Left forelimb (tissue), 1 donor: ENCODE results near the gene STIM1.
"Not testable (repeated sequence)": the region's sequence is repeated elsewhere in the genome, so short reads cannot be mapped to it uniquely, and the experiment has no call there.

Experiments
- DNase-seq: peaks from one replicate; pipeline ENCODE4 v3.0.0-alpha.2; 2018; ENCODE audit warnings: low spot score

Gene STIM1

GRCh38 chr11:4027746-4028145 lies 172.3 kb downstream of the STIM1 start:
- DNase-seq = no peak

DNA sequence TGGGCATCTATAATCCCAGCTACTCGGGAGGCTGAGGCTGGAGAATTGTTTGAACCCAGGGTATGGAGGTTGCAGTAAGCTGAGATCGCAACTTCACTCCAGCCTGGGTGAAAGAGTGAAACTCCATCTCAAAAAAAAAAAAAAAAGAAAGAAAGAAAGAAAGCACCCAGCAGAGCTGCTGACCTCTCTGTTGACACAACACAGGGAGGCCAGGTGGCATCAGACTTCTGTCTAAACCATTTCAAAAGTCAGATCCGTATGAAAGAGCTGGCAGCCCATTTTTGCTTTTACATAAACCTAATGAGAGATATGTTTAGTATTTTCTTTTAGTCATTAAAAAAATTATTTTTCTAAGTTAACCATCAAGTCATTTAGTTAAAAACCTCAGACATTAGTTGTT lies 174.7 kb downstream of the STIM1 start:
- DNase-seq = no peak

DNA sequence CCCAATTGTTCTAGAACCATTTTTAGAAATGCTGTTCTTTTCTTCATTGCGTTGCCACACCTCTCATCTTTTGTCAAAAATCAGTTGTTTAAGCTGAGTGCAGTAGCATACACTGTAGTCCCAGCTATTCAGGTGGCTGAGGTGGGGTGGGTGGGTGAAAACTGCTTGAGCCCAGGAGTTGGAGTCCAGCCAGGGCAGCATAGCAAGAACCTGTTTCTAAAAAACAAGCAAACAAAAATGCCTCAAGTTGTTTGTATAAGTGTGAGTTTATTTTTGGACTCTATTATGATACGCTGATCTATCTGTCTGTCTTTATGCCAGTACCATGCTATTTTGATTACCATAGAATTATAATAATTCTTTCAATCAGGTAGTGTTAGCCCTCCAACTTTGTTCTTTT lies 176.6 kb downstream of the STIM1 start:
- no peak for DNase-seq

DNA sequence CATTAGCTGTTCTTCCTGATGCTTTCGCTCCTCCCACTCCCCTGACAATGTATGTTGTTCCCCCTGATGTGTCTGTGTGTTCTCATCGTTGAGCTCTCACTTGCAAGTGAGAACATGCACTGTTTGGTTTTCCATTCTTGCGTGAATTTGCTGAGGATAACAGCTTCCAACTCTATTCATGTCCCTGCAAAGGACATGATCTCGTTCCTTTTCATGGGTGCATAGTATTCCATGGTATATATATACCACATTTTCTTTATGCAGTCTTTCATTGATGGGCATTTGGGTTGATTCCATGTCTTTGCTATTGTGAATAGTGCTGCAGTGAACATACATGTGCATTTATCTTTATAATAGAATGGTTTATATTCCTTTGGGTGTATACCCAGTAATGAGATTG lies 180.5 kb downstream of the STIM1 start:
- DNase-seq = no peak

DNA sequence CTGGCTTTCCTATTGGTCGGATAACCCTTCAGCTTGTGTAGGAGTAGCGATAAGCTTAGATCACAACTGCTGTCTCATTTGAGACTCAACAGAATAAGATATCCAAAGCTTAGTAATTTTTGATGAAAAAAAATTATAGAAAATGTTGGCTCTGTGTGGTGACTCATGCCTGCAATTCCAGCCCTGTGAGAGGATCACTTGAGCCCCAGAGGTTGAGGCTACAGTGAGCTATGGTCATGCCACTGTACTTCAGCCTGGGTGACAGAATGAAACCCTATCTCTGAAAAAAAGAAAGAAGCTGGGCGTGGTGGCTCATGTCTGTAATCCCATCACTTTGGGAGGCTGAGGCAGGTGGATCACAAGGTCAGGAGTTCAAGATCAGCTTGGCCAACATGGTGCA lies 183.5 kb downstream of the STIM1 start:
- DNase-seq = no peak

DNA sequence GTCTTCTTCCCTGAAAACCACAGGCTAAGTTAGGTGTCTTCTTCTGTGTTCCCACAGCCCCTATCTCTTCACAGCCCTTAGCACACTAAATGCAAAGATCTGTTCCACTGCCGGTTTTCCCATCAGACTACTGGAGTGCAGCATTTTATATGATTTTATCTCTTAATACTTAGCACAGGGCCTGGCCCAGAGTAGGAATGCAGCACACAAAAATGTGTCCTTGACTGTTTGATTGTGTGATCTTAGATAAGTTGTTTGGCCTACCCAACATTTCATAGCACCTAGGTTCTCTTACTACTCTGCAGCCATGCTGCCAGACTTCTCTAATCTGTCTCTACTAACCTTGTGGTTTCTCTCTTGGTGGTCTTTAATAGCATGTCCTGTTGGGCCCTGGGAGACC lies 185.0 kb downstream of the STIM1 start:
- no peak for DNase-seq

GRCh38 chr11:4041731-4042391 lies 186.4 kb downstream of the STIM1 start:
- DNase-seq = no peak

GRCh38 chr11:4044976-4045646 lies 189.6 kb downstream of the STIM1 start:
- DNase-seq = no peak

DNA sequence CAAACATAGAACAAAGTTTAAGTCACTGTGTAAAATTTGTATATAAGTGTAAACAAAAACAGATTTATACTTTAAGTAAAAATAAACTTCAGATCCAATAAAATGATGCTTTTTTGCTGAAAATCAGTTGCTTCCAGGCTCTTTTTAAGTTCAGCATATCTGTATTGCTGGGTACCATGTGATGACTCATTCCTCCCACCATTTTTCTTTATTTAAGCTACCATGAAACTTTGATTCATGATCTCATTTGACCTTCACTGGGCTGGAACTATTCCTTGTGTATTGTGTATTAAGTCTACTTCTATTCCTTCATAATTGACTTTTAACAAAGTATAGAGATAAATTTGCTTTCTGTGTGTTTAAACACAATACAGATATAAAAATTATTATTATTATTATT lies 192.9 kb downstream of the STIM1 start:
- no peak for DNase-seq

DNA sequence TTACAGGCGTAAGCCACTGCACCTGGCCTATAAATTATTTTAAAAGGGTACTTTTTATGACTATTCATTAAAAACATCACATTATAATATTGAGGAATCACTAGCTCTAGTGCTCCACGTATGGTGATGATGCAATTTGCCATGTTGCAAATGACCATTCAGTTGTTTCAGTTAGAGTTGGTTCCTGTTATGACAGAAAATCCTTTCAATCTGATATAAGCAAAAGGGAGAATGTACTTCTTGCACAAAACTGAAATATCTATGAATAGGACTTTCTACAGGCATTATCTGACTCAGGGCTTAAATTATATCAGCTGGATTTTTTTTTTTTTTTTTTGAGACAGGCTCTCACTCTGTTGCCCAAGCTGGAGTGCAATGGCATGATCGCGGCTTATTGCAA lies 193.5 kb downstream of the STIM1 start:
- no peak for DNase-seq

GRCh38 chr11:4050138-4050537 lies 194.7 kb downstream of the STIM1 start:
- DNase-seq = no peak

DNA sequence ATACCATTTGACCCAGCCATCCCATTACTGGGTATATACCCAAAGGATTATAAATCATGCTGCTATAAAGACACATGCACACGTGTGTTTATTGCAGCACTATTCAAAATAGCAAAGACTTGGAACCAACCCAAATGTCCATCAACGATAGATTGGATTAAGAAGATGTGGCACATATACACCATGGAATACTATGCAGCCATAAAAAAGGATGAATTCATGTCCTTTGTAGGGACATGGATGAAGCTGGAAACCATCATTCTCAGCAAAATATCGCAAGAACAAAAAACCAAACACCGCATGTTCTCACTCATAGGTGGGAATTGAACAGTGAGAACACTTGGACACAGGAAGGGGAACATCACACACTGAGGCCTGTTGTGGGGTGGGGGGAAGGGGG lies 197.7 kb downstream of the STIM1 start:
- DNase-seq = not testable (repeated sequence)

DNA sequence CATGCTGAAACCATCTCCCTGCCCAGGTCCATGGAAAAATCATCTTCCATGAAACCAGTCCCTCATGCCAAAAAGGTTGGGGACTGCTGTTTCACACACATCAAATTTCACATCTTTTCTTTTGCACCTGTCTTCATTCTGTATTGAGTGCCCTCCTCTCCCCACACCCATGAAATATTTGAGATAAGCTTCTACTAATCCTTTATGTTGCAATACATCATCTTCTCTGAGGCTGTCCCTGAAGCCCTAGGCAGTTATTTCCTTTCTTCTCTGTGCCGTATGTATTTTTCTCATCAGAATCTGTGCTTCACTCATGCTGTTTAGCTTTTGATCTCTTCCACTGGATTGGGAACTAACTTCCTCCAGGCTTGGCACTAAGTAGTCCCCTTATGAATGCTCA lies 199.2 kb downstream of the STIM1 start:
- no peak for DNase-seq

GRCh38 chr11:4059424-4059823 lies 204.0 kb downstream of the STIM1 start:
- no peak for DNase-seq

DNA sequence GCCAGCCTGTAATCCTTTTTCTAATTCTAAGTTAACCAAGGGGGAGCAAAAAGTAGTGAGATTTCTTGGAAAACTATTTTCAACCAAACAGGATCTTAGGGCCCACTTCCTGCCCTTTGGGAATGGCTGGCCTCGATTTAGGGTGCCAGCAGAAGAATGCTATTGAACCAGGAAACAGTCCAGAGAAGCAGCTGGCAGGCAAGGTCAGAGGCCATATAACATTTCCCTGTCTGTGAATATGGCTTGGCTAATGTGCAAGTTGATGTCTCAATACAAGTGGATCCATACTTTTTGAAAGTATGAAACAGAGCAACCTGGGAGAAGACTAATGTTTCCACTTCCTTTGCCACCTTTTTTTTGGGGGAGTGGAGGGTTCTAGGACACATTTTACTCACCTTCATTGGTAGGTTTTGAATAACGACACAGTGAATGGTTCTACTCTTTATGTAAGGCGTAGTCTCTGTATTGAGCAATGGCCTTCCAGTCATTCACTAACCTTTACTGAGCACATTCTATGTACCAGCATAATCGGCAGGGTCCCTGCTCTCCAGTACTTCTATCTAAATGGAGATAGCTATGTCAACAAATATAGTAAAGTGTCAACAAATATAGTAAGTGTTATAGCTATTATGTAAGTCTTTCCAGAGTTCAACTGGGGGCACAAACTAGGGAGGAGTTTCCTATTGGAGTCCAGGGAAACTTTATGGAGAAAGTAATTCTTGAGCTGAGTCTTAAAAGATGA lies 204.9 kb downstream of the STIM1 start:
- DNase-seq = no peak

DNA sequence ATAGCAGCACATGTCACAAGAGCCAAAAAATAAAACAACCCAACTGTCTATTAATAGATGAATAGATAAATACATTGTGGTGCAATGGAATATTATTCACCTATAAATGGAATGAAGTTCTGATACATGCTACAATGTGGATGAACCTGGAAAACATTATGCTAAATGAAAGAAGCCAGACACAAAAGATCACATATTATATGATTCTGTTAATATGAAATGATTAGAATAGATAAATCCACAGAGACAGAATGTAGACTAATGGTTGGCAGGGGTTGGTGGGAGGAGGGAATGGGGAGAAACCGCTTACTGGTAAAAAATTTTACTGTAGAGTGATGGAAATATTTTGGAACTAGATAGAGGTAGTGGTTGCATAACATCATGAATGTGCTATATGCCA lies 206.2 kb downstream of the STIM1 start:
- no peak for DNase-seq

DNA sequence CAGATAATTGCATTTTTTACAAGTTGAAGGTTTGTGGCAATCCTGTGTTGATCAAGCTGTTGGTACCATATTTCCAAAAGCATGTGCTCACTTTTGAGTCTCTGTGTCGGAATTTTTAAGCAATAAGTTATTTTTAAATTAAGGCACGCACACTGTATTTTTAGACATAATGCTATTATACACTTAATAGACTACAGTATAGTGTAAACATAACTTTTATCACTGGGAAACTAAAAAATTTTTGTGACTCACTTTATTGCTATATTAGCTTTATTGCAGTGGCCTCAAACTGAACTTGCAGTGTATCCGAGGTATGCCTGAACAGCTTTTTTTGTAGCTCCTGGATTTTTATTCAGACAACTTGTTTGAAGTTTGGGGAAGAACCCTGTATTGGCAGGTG lies 207.9 kb downstream of the STIM1 start:
- no peak for DNase-seq

DNA sequence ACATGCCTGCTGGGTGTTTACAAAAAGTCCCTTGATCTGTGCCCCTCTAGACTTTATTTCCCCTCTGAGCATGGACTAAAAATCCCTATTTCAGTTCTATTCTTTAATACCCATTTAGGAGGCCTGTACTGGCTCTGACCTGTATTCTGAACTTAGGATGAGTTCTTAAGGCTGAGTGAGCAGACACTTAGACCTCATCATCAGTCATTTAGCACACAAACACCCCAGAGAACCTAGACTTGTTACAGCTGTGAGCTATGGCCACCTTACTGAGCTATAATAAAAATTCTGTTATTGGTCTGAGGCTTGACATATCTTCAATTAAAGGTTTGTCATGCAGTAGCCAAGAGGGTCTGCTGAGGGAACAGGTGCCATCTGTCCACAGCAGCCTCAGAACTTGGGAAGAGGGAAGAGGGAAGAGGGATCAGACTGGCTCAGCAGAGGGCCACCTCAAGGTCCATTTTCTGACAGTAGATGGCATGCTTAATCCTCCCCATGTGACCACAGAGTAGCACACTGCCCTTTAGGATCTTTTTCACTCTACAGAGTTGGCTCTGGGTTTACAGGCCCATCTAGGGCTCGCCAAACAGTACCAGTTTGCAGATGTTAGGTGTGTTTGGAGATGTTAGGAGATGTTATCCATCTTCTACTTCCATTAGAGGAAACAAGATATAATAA lies 209.0 kb downstream of the STIM1 start:
- no peak for DNase-seq

GRCh38 chr11:4065086-4065485 lies 209.6 kb downstream of the STIM1 start:
- DNase-seq = no peak

GRCh38 chr11:4065601-4066377 lies 210.3 kb downstream of the STIM1 start:
- no peak for DNase-seq

DNA sequence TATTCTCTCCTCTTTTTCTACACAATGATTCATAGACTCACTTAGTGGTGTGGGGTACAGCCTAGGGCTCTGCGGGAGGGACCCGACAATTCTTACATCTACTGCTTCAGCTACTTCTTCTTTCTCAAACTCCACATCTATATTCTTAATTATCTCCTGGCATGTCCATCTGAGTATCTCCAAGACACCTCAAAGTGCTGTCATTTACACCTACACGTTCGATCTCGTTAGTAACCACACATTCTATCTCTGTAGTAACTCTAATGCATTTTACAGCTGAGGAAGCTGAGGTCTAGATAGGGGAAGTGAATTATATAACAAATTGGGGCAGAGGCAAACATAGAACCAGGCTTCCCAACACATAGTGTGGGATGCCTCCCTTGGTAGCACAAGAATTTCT lies 211.4 kb downstream of the STIM1 start:
- no peak for DNase-seq

GRCh38 chr11:4068962-4069361 lies 213.5 kb downstream of the STIM1 start:
- peak; percentile 18 for DNase-seq
